Sigmoid colon (tissue), 3 donors: ENCODE results near the gene SPRR1A.

Source experiments
- POLR2A ChIP-seq, 2 donors: fragments of 450-650 bp; IDR thresholded peaks; one replicate each; pipeline ENCODE4 v1.6.1; 2016; ENCODE audit warnings: antibody characterized with exemption in 2 of 2, mild to moderate bottlenecking in 2 of 2, moderate library complexity in 2 of 2
- TF ChIP-seq, protein P1 (sequence below), 4 experiments: fragments of 450-650 bp in 3 of 4; fragments of 200-600 bp in 1 of 4; IDR thresholded peaks; one replicate each; pipeline ENCODE4 v1.5.1; 2016 to 2019; ENCODE audit warnings: antibody characterized with exemption in 4 of 4, mild to moderate bottlenecking in 3 of 4, moderate library complexity in 2 of 4

DNA sequence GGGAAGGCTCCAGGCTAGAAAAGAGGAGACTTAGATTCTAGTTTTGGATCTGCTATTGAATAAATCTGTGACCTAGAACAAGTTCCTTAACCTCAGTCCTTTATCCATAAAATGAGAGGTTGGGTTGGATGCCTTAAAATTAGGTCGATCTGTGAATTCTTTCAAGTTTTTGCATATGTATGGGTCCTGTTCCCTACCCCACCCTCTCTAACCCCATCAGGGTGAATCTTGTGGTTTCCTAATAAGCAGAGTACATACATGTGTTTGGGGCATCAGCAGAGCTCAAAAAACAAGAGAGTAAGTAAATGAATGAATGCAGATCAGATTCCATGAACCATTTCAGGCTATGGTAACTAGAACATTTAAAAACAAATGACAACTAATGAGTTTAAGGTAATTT is 7.2 kb upstream of the SPRR1A start:
- TF ChIP-seq, protein P1, sequence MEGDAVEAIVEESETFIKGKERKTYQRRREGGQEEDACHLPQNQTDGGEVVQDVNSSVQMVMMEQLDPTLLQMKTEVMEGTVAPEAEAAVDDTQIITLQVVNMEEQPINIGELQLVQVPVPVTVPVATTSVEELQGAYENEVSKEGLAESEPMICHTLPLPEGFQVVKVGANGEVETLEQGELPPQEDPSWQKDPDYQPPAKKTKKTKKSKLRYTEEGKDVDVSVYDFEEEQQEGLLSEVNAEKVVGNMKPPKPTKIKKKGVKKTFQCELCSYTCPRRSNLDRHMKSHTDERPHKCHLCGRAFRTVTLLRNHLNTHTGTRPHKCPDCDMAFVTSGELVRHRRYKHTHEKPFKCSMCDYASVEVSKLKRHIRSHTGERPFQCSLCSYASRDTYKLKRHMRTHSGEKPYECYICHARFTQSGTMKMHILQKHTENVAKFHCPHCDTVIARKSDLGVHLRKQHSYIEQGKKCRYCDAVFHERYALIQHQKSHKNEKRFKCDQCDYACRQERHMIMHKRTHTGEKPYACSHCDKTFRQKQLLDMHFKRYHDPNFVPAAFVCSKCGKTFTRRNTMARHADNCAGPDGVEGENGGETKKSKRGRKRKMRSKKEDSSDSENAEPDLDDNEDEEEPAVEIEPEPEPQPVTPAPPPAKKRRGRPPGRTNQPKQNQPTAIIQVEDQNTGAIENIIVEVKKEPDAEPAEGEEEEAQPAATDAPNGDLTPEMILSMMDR (IDR thresholded peaks at IDR 0.05): no peak
- no peak for TF ChIP-seq POLR2A (IDR thresholded peaks at IDR 0.05)
